T-helper 2 cell treated with Interferon-gamma antibody and Interleukin-4, amounts not matched to agents 100 ng/mL and 5 ng/mL, for 36 hours (primary cell): ENCODE data around the gene THYN1. TPM values are rescaled to one million over a fixed set of nuclear protein-coding genes. Genes with fewer than 3 reads are reported as not detected.
"Not testable (repeated sequence)": the region's sequence is repeated elsewhere in the genome, so short reads cannot be mapped to it uniquely, and the experiment has no call there.

Source experiments
- intact Hi-C: fragments of 100-400 bp; cut with micrococcal nuclease; formaldehyde crosslinking; loops from one replicate; pipeline ENCODE4 v1.15.1; 2023
- total RNA-seq: library from RNA; stranded (reverse); gene quantifications from 2 replicates; pipeline ENCODE4 v1.2.3, GENCODE V29; 2022

The THYN1 gene
- total RNA-seq: 60.7 and 61.5 TPM in 2 replicates

DNA sequence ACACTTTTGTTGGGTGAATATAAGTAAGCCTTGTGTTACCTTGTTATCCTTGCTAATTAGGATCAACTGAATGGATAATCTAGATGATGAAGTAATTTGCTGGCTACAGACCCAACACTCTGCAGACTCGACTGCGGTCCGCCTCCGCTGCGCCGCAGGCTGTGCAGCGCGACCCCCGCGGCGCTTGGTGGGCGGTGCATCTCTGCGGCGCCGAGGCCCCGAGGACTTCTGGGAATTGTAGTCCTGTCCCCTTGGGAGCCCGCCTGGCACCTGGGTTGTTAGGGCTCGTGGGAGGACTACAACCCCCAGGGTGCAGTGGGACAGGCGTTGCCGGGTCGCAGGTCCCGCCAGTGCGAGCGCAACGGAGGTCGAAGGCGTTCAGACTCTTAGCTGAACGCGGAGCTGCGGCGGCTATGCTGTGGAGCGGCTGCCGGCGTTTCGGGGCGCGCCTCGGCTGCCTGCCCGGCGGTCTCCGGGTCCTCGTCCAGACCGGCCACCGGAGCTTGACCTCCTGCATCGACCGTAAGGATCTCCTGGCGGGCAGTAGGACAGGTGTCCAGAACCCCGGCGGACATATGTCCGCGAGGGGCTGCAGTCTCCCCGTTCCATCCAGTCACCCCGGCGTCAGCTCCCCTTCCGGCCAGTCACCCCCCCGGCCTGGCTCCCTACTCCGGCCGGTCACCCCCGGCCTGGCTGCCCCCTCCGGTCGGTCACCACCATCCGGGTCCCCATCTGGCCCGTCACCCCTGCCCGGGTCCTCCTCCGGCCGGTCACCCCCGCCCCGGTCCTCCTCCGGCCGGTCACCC lies at the start of gene THYN1, which contains the start of gene ACAD8:
THYN1 (minus strand) TSS at position 165 of the 806 bp plus-strand sequence. CDS start 470 bp downstream, outside the sequence.
ACAD8 (plus strand) TSS at position 381 of the 806 bp plus-strand sequence; CDS start at position 414, 33 bp downstream.
- intact Hi-C loops: loop anchor here (1.0 to 10.0 kb wide), 5 partner anchors 17 to 308 kb away; partner anchors contain the start of genes GLB1L3 and VPS26B

DNA sequence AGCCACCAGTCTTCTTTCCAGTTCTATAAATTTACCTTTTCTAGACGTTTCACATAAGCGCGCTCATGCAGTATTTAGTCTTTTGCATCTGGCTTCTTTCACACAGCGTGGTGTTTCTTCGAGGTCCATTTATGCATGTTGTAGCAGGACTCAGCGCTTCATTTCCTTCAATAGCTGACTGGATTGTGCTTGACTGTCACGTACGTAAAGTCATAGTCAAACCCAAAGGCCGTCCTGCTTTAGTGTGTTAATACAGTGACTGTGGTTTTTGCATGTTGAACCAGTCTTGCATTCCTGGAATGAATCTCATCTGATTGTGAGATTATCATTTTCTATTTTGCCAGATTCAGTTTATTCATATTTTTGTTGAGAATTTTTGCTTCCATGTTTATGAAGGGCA lies 41.5 kb upstream of the THYN1 start:
- intact Hi-C loops: no loop called here

- intact Hi-C loops: no loop called here
Observed at GRCh38 chr11:134293119-134294113, 40.3 kb upstream of the THYN1 start.

GRCh38 chr11:134292661-134293060 lies 39.5 kb upstream of the THYN1 start:
- intact Hi-C loops: no loop called here

DNA sequence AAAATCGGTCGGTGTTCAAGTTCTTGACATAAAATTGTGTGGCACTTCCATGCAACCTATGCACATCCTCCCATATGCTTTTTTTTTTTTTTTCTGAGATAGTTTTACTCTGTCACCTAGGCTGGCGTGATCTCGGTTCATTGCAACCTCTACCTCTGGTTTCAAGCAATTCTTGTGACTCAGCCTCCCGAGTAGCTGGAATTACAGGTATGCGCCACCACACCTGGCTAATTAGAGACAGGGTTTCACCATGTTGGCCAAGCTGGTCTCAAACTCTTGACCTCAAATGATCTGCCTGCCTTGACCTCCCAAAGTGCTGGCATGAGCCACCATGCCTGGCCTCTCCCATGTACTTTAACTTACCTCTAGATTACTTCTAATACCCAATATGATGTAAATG lies 38.0 kb upstream of the THYN1 start:
- intact Hi-C loops: no loop called here

- intact Hi-C loops: no loop called here
Observed at GRCh38 chr11:134290646-134291045, 37.5 kb upstream of the THYN1 start.

GRCh38 chr11:134289789-134290188 lies 36.6 kb upstream of the THYN1 start:
- intact Hi-C loops: no loop called here

- intact Hi-C loops: no loop called here
Observed at GRCh38 chr11:134289167-134289566, 36.0 kb upstream of the THYN1 start.

DNA sequence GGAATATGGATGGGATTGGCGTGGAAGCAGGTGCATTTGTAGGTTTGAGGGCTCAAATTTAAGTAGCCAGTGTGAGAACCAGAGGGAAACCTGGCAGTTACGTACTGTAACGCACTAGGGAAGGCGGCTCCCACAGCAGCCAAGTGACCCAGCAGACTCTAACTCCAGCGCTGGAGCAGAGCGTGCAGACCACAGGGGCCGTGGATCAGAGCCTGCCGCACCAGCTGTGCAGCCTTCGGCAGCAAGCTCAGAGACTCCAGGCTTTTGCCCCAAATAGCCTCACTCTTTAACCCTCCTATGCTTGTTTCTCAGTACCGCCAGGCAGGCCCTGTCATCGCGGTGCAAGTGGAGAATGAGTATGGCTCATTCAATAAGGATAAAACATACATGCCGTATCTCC lies 35.3 kb upstream of the THYN1 start:
- intact Hi-C loops: no loop called here

GRCh38 chr11:134287561-134287960 lies 34.4 kb upstream of the THYN1 start:
- intact Hi-C loops: no loop called here

DNA sequence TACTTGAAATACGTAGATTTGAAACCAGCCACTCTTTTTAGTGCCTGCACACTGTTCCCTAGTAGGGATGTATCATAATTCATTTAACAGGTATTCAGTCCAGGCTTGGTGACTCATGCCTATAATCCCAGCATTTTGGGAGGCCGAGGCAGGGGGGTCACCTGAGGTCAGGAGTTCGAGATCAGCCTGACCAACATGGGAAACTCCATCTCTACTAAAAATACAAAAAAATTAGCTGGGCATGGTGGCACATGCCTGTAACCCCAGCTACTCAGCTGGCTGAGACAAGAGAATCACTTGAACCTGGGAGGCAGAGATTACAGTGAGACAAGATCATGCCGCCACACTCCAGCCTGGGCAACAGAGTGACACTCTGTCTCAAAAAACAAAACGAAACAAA lies 31.2 kb upstream of the THYN1 start:
- intact Hi-C loops: not testable (repeated sequence)

DNA sequence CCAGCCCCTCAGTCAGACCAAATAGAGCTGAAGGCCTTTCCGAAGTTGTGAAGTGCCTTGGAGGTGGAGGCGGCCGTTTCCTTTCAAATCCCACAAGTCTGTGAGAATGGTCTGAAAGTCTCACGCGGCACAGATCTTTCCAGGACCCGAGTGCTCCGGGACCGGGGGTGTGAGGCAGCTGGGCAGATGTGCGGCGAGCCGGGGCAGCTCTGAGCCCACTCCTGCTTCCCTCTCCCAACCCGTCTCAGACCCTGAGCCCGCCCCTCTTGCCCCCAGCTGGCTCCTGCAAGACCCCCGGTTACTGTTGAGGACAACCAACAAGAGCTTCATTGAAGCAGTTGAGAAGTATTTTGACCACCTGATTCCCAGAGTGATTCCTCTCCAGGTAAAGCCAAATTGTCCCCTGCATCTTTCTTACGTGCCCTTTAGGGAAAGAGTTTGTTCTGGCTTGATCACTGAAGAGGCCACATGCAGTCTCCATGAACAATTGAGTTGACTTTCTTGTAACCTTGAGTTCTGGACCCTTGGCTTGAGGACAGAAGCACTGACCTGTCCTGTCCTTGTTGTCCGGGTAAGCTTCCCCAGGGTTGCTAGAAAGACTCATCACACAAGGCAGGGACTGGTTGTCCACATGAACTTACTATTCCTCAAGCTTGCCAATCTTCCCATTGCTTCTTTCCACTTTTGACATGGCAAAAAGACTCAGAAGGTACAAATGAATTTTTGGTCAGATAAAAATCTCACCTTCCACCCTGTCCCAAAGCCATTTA lies 30.5 kb upstream of the THYN1 start:
- intact Hi-C loops: no loop called here

DNA sequence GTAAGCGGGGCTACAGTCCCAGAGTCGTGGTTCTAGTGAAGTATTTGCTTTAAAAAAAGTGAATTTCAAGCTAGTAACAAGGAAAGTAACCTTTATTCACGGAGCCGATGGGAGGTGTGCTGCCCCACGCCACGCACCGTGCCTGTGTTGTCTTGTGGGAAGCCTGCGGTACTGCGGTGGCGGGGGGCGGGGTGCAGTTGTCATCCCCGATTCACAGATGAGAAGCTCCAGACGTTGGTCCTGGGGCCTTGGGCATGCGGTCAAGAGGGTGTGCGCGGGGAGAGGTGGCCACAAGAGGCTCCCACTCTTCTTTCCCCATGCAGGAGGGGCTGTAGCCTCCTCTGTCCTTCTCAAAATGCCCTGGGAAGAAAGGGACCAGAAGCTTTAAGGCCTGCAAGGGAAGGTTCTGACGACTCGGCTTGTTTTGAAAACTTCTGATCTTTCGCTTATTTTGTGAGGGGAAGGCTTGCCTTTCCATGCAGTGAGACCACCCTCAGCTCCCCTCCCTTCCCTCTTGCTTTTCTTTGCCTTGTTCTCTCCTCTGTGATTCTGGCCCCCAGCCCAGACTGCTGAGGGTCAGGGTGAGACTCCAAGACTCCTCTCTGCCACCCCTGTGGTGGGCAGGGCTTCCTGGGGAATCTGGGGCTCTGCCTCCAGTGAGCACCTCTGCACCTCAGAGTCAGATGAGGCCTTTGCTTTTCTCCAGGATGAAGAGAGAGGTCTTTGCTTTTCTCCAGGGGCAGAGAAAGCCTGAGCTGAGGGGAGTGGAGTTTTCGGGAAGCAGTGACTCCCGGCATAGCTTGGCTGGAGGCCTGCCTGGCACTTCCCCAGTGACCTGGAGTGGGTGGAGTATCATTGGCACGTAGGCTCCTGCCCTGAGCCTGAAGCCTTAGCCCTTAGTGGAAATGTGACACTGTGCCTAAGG lies 29.2 kb upstream of the THYN1 start:
- intact Hi-C loops: no loop called here

DNA sequence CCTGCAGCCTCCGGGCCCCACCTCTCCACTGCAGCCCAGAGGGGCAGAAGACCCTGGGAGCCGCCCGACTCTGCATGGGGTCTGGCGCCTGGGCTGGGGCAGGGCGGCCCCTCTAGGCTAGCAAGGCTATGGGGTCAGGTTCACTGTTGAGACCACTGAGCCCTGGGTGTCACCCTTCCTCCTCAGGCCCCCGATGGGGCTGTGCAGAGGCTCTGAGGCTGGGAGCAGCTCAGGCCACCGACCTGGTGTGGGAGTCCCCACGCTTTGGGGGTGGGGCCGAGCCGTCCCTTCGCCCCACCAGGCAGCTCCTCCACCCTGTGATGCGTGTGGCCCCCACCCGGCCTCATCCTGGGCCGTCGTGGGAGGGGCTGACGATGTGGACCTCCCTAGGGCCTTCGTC lies 28.5 kb upstream of the THYN1 start:
- intact Hi-C loops: not testable (repeated sequence)

GRCh38 chr11:134278356-134278755 lies 25.2 kb upstream of the THYN1 start:
- intact Hi-C loops: loop anchor here (10.0 kb wide), 1 partner anchor 306 kb away; no protein-coding TSS in a partner anchor

GRCh38 chr11:134277183-134278001 lies 24.2 kb upstream of the THYN1 start:
- intact Hi-C loops: loop anchor here (10.0 kb wide), 1 partner anchor 307 kb away; no protein-coding TSS in a partner anchor

DNA sequence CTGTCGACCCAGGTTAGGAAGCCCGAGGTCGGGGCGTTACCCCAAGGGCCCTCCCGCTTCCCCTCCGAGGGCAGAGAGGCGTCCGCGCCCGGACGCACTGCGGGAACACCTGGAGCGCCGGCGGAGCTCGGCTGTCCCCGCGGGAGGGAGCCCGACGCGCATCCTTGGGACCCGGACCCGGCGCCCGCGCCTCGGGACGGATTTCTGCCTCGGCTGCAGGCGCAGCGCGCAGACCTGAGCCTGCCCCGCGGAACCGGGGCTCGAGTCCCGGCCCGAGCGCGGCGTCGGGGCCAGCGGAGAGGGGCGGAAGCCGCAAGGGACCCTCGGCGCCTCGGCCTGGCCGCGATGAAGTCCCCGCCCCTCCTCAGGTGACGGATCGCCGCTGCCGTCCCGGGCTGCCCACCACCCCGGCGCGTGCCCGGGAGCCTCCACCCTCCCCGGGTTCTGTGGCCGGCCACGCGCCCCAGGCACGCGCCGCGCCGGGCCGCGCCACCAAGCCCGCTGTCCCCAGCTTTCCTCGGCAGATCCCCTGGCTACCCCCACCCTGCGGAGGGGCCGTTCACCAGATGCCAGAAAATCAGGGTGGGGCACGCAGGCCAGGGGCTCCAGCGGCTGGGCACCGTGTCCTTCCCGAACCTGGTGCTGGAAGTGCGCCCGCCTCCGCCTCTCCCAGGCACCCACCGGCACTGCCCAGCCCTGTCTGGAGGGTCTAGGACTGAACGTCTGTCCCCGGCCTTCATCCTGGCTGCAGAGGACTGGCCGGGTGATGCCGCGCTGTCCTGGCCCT lies 23.4 kb upstream of the THYN1 start:
- intact Hi-C loops: loop anchor here (1.0 to 10.0 kb wide), 4 partner anchors 14 to 308 kb away; partner anchors contain the start of genes ACAD8, GLB1L2 and THYN1
